Activated CD8-positive, alpha-beta T cell treated with anti-CD3 and anti-CD28 coated beads for 36 hours (primary cell): ENCODE measurements around the gene IRX2. TPM values are rescaled to one million over a fixed set of nuclear protein-coding genes. Genes with fewer than 3 reads are reported as not detected.

Experiments used
- ATAC-seq: fragments of 200-7000 bp; cut with Tn5 transposase; one replicate; pipeline ENCODE4 v1.10.0; 2021; ENCODE audit warnings: mild to moderate bottlenecking, moderate library complexity
- CTCF ChIA-PET: fragments of 350-600 bp; sonication (Branson Sonifier 250); formaldehyde crosslinking; loops from one replicate; lab custom pipeline; 2021; ENCODE audit warnings: antibody characterized with exemption; lab: Charles Lee
- POLR2A ChIA-PET: fragments of 350-600 bp; sonication (Branson Sonifier 250); formaldehyde crosslinking; loops from one replicate; lab custom pipeline; 2021; ENCODE audit warnings: antibody characterized with exemption; lab: Charles Lee
- DNase-seq: peaks from one replicate; pipeline ENCODE4 v3.0.0-alpha.2; 2020
- H3K27ac Mint-ChIP-seq: one replicate; pipeline ENCODE4 v1.8.0; 2021; ENCODE audit warnings: mild to moderate bottlenecking, mixed read lengths
- H3K27me3 Mint-ChIP-seq: one replicate; pipeline ENCODE4 v1.8.0; 2021; ENCODE audit warnings: mixed read lengths
- H3K36me3 Mint-ChIP-seq: one replicate; pipeline ENCODE4 v1.8.0; 2021; ENCODE audit warnings: low read depth, mixed read lengths
- H3K4me1 Mint-ChIP-seq: one replicate; pipeline ENCODE4 v1.8.0; 2021; ENCODE audit warnings: low read depth, mixed read lengths
- H3K4me3 Mint-ChIP-seq: one replicate; pipeline ENCODE4 v1.8.0; 2021; ENCODE audit warnings: mild to moderate bottlenecking, moderate library complexity, mixed read lengths
- H3K9me3 Mint-ChIP-seq: one replicate; pipeline ENCODE4 v1.8.0; 2021; ENCODE audit warnings: mixed read lengths
- intact Hi-C: fragments of 100-400 bp; cut with micrococcal nuclease; formaldehyde crosslinking; loops from one replicate; pipeline ENCODE4 v1.10.0; 2022
- total RNA-seq, 2 experiments: library from RNA; stranded (reverse); gene quantifications; one replicate each; pipeline ENCODE4 v1.2.3, GENCODE V29; 2021
- TF ChIP-seq, protein P1 (sequence below): fragments of 200-600 bp; IDR thresholded peaks from one replicate; pipeline ENCODE4 v1.8.0; 2022; ENCODE audit warnings: antibody characterized with exemption, mild to moderate bottlenecking

IRX2 gene
- total RNA-seq, 2 experiments from 2014 or later, result not detected

DNA sequence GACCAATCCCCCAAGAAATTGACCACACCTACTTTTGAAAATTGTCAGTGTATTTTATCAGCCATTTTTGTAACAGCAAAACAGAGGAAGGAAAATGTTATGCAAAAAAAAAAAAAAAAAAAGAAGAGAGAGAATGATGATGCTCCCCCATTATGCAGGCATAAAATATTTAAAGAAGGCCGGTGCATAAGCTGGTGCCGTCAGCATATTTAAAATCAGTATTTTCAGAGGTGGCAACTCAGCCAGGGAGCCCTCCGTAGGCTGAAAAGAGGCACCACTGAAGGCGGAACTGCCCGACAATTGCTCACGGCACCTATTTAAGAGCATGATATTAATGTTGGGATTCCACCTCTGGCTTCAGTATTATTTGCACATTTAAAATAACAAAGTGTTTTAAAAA, 33.4 kb downstream of the IRX2 start:
- peaks cover 2% of the 10 kb centered on the region for H3K27me3 Mint-ChIP-seq
- DNase-seq, result no peak
- no peak overlapping the region for H3K27ac Mint-ChIP-seq
- H3K4me3 Mint-ChIP-seq, result no peak overlapping the region
- no peaks in the 10 kb centered on the region for H3K4me1 Mint-ChIP-seq
- CTCF ChIA-PET, result no interaction called here
- H3K36me3 Mint-ChIP-seq, result no peaks in the 10 kb centered on the region
- intact Hi-C loops, result no loop called here
- no peak for ATAC-seq
- TF ChIP-seq, protein P1, sequence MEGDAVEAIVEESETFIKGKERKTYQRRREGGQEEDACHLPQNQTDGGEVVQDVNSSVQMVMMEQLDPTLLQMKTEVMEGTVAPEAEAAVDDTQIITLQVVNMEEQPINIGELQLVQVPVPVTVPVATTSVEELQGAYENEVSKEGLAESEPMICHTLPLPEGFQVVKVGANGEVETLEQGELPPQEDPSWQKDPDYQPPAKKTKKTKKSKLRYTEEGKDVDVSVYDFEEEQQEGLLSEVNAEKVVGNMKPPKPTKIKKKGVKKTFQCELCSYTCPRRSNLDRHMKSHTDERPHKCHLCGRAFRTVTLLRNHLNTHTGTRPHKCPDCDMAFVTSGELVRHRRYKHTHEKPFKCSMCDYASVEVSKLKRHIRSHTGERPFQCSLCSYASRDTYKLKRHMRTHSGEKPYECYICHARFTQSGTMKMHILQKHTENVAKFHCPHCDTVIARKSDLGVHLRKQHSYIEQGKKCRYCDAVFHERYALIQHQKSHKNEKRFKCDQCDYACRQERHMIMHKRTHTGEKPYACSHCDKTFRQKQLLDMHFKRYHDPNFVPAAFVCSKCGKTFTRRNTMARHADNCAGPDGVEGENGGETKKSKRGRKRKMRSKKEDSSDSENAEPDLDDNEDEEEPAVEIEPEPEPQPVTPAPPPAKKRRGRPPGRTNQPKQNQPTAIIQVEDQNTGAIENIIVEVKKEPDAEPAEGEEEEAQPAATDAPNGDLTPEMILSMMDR, result no peak
- no peaks in the 10 kb centered on the region for H3K9me3 Mint-ChIP-seq
- POLR2A ChIA-PET, result no interaction called here

DNA sequence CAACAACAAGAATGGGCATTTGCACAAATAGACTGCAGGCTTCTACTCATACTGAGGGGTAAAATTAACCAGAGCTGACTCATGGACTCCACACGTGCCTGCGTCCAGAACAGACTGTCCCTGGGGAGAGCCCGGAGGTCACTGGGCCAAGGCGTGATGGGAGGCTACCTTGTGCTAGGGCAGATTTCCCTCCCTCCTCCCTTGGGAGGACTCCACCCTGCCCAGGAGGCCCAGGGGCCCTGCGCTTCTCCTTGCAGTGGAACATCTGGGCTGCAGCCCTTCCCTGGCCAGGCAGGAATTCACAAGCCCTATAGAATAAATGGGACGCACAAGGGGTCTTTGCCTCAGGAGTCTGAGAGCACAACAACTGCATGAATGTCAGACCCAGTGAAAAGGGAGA, 35.6 kb downstream of the IRX2 start:
- TF ChIP-seq, protein P1, result no peak
- H3K9me3 Mint-ChIP-seq, result no peaks in the 10 kb centered on the region
- no peaks in the 10 kb centered on the region for H3K4me1 Mint-ChIP-seq
- ATAC-seq (no peak), DNase-seq (no peak)
- no peak overlapping the region for H3K27ac Mint-ChIP-seq
- POLR2A ChIA-PET, result no interaction called here
- CTCF ChIA-PET, result no interaction called here
- H3K27me3 Mint-ChIP-seq, result no peaks in the 10 kb centered on the region
- no peaks in the 10 kb centered on the region for H3K36me3 Mint-ChIP-seq
- H3K4me3 Mint-ChIP-seq, result no peak overlapping the region
- intact Hi-C loops, result no loop called here

DNA sequence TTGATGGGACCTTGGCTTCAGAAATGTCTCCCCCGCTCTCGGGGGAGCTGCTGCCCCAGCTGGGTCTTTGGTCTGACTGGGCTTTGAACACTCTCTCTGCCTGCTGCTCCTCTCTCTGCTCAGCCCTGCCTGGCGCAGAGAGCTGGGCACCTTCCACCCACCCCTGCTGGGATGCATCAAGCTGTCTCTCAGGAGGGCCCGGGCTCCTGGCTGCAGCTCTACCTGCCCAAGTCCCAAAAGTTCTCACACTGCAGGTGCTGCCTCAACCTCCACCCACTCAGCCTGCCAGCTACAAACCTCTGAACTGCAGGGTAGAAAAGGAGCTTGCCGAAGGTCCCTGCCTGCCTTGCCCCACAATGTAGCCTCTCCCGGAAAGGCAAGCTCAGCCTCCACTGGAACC, 36.7 kb downstream of the IRX2 start:
- H3K36me3 Mint-ChIP-seq, result no peaks in the 10 kb centered on the region
- no peaks in the 10 kb centered on the region for H3K27me3 Mint-ChIP-seq
- ChIA-PET POLR2A (no interaction called here), CTCF (no interaction called here)
- no peak overlapping the region for H3K4me3 Mint-ChIP-seq
- H3K27ac Mint-ChIP-seq, result no peak overlapping the region
- intact Hi-C loops, result no loop called here
- H3K9me3 Mint-ChIP-seq, result no peaks in the 10 kb centered on the region
- no peaks in the 10 kb centered on the region for H3K4me1 Mint-ChIP-seq
- DNase-seq, result no peak
- TF ChIP-seq, protein P1, result no peak
- ATAC-seq, result no peak

DNA sequence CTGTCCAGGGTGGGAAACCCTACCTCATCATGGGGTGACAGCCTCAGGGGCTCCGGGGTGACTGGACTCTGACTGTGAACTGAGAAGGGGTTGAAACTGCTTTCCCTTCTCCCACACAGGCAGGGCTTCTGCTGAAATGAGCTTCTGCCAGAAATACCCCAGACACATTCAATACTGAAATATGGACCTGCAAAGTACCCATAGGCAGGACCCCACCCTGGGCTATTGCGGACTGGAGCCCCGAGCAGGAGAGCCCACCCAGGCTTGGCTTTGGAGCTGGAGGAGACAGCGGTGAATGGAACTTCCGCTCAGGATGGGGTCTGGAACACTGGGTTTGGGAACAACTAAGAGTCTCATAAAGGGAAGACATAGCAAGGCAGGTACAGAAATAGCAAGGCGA, 37.5 kb downstream of the IRX2 start:
- DNase-seq, result no peak
- CTCF ChIA-PET, result no interaction called here
- Mint-ChIP-seq H3K9me3 (no peaks in the 10 kb centered on the region), H3K27ac (no peak overlapping the region), H3K4me3 (no peak overlapping the region), H3K36me3 (no peaks in the 10 kb centered on the region), H3K27me3 (no peaks in the 10 kb centered on the region), H3K4me1 (no peaks in the 10 kb centered on the region)
- POLR2A ChIA-PET, result no interaction called here
- intact Hi-C loops, result no loop called here
- TF ChIP-seq, protein P1, result no peak
- no peak for ATAC-seq

- no peaks in the 10 kb centered on the region for H3K36me3 Mint-ChIP-seq
- no peaks in the 10 kb centered on the region for H3K4me1 Mint-ChIP-seq
- TF ChIP-seq, protein P1, result no peak
- no peak overlapping the region for H3K27ac Mint-ChIP-seq
- intact Hi-C loops, result no loop called here
- DNase-seq, result no peak
- H3K27me3 Mint-ChIP-seq, result no peaks in the 10 kb centered on the region
- ChIA-PET CTCF (no interaction called here), POLR2A (no interaction called here)
- no peak for ATAC-seq
- no peak overlapping the region for H3K4me3 Mint-ChIP-seq
- H3K9me3 Mint-ChIP-seq, result no peaks in the 10 kb centered on the region
Observed at GRCh38 chr5:2711446-2712425, 39.7 kb downstream of the IRX2 start.
